Activated T-helper 1 cell treated with anti-CD3 and anti-CD28 coated beads, Interleukin-2, amount 50 U/mL, for 16 hours (primary cell): ENCODE results near the gene LHFPL6.

Experiments used
- DNase-seq, 2 donors: peaks; one replicate each; pipeline ENCODE4 v3.0.0-alpha.2; 2020; ENCODE audit warnings: low read depth in 1 of 2, low spot score in 1 of 2

LHFPL6 gene

DNA sequence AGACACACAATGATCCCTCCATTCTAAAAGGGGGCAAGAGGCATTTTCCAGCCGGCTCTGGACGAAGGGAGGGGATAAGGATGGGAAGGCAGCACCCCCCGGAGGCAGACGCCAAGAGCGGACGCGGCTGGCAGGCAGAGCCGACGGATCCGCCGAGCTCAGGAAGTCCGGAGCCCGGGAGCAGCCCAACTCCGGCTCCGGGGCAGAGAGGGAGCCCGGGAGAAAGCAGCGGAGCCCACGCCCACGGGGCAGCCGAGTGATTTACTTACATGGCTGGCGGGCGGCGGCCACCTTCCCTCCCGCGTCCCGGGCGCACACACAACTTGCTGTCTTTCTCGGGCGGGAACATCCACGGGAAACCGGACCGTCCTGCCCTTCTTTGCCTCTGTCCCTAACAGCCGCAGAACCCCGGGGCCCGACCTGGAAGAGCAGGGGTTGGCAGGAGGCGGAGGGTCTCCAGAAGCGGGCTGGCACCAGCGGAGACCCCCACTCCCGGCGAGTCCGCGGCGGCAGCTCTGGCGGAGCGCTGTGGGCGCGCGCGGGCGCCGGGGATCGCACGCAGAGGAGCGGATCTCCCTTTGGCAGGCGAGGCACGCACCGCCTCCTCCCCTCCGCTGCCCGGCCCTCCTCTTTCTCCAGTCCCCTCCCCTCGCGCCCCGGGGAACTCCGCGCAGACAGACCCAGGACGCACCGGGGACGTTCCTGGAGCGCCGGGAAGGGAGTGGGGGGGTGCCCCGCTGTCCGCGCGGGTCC lies at the start of gene LHFPL6:
TSS of gene LHFPL6 (minus strand) at position 580 of the 753 bp plus-strand sequence.
- peak in 1 of 2 donors; percentile 25 for DNase-seq

DNA sequence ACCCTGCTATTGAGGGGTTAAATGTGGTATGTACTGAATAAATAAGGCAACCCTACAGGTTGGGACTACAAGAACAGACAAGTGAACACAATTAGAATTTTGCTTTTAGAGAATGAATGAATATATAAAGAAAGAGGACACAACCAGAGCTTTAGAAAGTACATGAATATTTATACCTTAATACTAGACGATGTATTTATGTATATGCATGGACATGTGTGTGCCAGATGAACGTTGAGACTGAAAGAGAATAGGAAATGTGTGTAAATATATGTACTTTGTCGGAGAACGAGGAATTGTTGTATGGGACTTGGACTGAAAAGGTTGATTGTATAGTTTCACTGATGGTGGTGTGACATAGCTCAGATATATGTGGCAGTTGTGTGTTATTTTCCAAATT lies 43.1 kb upstream of the LHFPL6 start:
- DNase-seq = no peak

DNA sequence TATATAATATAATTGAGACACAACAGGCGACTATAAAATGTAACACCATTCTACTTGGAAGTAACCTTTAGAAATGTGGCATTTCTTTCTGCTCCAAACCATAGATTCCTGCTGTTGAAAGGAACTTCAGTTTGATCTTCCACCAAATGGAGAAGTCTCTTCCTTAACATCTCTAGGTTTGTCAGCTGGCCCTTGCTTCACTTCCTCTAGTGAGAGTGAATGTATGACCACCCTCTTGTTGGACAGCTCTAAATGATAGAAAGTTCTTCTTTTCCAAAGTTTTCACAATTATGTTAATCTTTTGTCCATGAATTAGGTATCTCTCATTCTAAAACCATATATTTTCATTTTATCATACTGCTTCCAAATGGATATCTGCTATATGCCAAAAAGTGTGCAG lies 38.7 kb upstream of the LHFPL6 start:
- no peak for DNase-seq

DNA sequence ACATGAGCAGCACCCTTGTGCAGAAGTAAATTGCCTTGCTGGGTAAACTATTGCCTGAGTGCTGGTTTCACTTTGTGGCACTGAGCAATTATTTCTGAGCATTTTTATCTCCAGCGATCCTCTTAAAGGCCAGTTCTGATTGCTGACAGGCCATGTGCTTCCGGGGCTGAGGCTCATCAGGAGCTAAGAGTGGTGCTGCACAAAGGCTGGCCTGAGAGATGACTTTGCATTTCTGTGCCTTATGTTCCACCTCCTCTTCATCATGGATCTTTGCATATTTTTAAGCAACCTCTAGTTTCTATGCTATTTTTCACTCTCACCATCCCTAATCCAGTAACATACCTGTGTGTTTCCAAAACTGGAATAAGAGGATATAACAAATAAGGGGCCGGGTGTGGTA lies 34.9 kb upstream of the LHFPL6 start:
- no peak for DNase-seq

DNA sequence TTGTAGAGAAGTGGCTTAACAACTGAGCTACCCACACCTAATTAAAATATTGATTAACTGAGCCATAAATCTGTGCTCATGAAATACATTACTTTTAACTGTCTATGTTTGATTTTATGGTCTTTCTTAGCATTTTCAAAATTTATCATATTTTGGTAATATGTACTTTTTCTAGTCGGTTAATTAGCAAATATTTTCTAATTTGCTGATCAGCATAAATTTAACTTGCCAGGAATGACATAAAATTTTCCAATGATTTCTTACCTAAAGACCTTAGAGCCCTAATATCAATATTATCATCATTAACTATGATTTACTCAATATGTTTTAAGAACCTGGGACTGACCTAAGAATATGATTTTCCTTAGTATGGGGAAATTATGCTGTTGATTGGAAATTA lies 32.6 kb upstream of the LHFPL6 start:
- no peak for DNase-seq

DNA sequence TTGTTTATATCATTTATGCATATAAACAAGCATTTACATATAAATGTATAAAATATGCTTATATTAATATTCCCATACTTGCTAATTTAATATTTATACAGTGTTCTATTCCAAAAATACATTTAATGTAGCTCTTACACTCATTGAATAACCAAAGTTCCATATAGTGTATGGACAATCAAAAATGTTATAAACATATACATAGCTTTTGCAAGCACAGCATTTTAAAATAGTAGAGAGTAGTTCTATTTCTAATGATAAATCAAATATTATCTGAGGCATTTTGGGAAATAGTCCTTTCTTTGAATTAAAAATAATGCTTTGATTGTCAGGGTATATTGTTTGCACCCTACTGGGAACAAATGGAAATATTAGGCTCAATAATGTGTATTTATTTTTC lies 30.0 kb upstream of the LHFPL6 start:
- no peak for DNase-seq

DNA sequence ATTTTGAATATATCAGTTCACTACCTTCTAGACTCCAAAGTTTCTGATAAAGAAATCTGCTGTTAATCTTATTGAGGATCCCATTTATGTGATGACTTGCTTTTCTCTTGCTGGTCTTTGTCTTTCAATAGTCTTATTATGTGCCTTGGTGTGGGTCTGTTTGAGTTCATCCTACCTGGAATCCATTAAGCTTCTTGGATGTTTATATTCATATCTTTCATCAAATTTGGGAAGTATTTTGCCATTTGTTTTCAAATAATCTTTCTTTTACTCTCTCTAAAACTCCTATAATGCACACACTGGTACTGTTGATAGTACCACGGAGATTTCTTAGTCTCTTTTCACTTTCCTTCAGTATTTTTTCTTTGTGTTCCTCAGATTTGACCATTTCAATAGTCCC lies 28.3 kb upstream of the LHFPL6 start:
- no peak for DNase-seq

DNA sequence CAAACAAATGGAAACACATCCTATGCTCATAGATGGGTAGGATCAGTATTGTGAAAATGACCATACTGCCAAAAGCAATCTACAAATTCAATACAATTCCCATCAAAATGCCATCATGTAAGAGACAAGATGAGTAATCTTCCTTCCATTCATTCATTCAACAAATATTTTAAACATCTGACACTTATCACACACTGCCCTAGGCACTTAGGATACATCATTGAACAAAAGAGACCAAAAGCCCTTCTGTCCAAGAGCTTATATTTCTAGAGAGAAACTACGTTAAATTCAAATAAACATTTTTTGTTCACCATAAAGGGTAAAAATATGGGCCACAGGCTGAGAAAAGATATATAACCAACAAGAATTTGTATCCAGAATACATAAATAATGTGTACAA lies 20.5 kb upstream of the LHFPL6 start:
- DNase-seq = no peak

DNA sequence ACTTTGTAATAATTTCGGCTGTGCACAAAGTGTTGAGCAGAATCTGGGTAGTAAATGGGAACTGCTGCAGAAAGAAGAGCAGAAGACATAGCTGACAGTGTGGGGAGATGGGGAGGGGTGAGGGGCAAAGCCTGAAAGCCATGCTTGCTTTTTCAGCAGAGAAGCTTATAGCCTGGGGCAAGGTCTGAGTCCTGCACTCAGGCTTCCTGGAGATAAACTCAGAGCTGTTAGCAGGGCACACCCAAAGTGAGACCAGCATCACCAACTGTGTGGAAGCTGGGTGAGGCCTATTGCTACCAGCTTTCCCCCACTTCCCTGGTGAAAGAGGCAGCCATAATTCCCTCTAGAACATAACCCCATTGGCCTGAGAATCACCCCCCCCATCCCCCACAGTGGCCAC lies 15.6 kb upstream of the LHFPL6 start:
- no peak for DNase-seq

DNA sequence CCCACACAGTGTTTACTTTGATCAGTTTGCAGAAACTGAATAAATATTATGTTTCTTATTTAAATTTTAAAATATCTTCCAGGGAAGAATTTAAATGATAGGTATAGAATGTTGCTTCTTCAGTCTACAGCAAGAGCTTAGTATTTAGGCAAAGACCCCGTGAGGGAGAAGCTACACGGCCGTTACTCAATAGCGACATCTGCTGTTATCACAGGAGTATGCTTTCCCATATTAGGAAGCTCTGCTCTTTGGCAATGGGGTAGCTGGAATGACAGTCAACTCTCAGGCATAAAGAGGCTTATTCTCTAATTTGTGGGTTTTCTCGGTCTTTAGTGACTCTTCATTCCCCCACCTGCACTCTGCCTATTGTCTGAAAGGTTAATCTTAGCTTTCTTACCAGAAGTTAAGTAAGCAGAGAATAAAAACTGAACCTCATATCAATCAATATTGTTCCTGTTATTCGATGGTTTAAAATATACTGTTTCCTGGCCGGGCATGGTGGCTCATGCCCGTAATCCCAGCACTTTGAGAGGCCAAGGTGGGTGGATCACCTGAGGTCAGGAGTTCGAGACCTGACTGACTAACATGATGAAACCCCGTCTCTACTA lies 13.2 kb upstream of the LHFPL6 start:
- no peak for DNase-seq

DNA sequence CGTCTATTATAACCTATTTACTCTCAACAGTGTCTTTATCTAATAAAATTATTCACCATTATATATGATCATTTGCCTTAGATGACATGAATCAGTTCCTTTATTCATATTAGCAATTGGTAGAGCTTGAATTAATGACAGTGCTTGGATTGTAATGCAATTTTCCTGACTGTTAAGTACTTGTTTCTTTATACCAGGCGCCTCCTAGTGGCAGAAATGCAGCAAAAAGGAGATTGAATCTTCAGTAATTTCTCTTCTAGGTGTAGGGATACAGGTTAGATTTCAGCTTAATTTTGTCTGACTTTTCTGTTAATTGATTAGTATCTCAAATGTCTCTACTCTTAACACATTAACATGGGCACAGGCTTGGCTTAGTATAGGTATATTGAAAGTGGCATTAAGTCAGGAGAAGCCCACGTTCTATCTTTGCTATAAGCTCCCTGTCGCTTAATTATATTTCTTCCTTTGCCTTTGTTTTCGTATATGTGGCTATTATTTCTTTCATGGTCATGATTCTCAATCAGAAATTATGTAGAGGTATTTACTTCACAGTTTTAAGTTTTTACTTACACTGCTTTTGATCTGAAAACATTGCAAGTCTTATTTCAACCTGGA lies 9.1 kb upstream of the LHFPL6 start:
- DNase-seq = peak in 1 of 2 donors; percentile 23

DNA sequence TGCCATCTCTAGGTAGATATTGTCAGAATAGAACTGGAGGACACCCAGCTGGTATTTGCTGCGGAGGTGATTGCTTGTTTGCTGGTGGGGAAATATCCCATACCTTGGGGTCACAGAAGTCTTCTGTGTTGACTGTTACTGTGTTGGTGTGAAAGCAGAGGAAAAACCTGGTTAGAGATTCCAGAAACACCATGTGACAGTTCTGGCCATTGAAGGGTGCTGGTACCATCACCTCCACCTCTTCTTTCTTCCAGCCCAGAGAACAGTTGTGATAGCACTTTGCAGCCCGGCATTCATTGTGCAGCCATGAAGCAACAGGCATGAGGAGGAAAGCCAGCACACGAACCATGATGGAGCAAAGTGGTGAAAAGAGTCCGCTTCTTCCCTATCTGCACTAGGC lies 4.9 kb upstream of the LHFPL6 start:
- DNase-seq = no peak

DNA sequence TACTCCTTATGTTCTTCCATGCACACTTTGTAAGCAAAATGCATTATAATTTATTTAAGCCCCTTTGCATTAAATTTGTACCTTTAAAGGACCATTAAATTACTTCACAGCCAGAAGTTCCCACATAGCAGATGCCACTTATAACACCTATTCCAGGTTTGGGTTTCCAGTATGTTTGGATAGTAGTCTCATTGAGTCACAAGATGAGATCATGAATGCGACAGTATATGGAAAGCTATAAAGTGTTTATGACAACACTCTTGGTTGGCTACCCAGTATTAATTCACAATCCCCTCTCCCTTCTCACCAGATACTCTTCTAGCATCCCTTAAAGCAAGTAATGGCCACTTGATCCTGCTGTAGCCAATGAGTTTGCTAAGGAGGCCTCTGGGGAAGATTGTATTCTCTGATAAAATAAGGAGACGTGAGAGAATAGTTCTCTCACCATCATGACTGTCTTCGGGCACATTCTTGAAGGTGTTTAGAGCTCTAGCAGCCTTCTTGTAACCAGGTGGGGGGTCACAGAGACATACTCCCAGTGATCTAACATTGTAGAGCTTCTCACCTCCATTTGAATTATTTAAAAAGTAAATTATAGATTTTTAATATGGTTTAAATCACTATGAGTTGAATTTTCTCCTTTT lies 2.8 kb upstream of the LHFPL6 start:
- no peak for DNase-seq

DNA sequence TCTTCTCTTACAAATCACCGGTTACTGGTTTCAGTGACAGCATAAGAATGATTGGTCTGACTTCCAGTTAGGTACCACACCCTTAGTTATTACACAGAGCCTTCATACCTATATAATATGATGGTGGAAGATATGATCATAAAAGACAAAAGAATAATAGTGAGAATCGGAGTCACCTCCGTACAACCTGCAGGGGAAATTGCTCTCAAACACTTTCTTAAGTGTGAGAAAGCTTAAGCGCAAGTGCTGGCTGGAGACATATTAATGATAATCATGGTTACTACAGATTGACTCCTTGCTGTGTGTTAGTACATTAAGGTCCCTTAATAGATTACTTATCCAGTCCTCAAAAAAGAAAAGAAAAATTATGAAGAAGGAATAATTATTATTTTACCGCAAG lies 1.8 kb upstream of the LHFPL6 start:
- no peak for DNase-seq

DNA sequence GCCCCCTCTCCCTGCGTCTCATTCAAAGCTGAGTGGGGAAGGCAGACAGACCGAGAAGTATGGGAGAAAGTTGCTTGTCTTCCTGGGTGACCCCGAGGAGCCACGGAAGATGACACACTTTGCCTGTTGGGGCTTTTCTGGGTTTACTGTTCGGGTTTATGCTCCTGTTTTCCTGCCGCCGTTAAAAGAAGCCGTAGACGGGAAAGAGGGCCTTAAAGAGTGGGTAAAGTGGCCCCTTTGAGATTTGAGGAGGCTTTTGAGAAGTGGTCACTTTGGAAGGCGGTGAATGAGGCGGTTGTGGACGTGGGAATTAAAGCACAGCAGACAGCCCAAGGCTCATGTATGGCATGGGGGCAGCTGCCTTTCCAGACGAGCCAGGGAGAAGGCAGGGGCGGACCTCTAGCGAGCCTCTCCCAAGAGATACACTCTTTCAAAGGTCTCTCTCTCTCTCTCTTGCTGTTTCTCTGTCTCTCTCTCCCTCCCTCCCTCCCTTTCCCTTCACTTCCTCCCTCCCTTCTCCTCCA lies 493 bp upstream of the LHFPL6 start:
- no peak for DNase-seq

DNA sequence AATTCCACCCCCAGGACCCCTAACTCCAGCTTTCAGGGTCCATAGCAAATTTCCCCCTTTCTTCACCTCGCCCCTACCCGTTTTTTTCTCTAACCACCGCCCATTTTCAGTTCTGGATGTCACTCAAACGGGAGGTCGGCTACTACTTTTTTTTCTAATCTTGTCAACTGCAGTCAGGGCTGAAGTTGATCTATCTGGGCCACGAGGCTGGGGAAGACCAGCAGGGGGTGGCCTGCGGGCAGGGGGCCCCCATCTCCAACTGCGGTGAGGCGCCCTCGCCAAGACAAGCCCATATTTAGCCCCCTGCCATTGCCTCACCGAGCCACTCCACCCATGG lies 748 bp downstream of the LHFPL6 start:
- no peak for DNase-seq

DNA sequence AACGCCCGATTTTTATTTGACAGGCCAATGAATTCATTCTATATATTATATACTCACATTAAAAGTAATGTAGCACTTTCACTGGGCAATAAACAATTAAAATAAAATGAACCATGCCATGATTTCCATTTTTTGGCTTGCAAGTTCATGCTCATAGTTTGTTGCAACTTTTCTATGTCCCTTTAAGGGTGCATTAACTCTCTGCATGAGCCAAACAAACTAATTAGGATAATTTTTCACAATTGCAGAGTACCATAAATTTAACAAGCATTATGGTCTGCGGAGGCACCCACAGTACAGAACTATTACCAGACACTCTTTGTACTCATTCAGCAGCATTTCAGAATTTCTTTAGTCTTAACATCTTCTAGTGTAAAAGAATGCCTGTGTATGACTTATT lies 1.4 kb downstream of the LHFPL6 start:
- DNase-seq = no peak

DNA sequence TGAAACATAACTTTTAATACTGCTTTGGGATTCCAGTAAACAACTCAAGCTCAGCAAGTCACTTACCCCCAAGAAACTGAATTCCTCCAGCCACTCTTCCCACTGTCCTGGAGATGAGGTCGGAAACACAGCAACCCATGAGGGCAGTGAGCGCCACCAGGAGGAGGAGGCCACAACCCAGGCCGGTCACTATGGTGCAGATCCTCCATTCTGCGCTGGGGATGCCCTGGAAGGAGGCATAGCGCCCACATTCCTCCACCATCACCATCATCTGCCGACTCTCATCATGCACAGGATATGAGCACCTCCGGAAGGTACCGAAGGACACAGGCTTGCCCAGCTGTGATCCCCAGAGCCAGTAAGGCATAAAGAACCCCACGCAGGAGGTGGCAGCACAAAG lies 2.2 kb downstream of the LHFPL6 start:
- no peak for DNase-seq

DNA sequence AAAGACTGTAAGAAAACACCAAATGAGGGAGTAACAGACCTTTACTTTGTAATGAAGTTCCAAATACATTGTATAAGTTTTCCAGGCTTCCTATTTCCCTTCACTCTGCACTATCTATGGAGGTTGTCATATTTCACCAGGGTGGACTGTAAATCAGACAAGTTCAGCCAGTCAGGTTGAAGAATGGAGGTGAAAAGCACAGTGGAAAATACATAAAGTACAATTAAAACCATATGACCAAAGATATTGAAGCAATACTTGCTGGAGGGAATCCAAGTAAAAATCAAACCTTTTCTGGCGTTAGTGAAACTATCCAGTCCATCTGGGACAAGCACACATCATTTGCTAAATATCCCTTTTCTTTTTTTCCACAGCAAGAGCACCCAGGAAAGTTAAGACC lies 3.2 kb downstream of the LHFPL6 start:
- DNase-seq = no peak

DNA sequence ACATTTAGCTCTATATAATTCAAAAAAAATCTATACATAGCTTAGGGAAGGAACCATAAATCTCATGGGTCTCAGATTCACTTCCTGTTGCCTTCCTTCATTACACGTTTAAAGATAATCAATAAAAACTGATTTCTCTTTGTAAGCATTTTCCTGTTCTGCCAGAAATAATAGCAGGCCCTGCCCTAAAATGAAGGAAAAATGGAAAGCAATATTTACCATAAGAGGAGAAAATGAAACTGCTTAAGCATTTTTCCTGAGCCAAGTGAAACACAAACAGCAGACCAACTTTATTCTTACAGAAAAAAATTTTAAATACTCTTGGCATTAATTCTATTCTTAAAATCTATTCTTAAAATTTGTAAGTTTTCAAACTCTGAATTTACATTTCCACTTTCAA lies 4.0 kb downstream of the LHFPL6 start:
- DNase-seq = no peak

DNA sequence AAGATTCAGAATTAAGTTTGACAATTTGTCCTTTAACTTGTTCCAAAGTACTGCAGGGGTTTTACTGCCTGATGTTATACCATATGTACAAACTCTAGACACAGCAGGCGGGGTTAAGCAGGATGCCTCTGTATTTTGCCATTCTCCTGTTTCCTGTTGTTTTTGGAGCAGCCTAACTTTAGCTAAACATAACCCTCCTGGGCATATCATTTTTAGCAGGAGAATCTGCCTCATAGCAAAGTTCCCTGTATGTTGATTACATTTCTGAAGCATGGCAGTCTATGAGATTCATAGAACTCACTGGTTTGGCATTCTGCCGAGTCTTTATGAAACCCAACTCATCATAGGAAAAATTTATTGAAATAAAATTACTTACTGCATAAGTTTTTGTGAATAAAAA lies 5.2 kb downstream of the LHFPL6 start:
- no peak for DNase-seq

DNA sequence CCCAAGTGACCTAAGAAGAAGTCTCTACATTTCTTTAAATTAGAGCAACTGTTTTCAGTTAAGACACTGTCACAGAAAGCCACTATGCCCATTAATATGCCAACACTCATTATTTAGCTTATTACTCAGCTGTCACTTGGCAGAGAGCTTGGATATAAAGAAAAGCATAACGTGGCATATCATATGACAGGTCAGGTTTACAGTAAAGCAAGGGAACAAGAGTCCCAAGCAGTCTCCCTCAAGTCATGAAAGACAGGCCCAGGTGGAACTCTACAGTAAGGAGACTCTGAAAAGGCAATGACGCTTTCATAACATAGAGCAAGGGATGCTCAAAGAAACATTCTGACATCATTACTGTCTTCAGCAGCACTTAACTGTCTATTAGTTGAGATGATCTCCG lies 6.3 kb downstream of the LHFPL6 start:
- no peak for DNase-seq
